AG09309 (cell line): ENCODE measurements around the gene CPNE7.

Experiments used
- DNase-seq: peaks from one replicate; pipeline ENCODE4 v3.0.0-alpha.2; 2010; ENCODE audit warnings: low read depth
- H3K4me3 ChIP-seq: 2 replicates; pipeline ENCODE4 v1.5.1; 2011; ENCODE audit warnings: mild to moderate bottlenecking, low read depth, low read length, moderate library complexity; ENCODE audit not compliant: control insufficient read depth
- CTCF ChIP-seq: IDR thresholded peaks from 2 replicates; pipeline ENCODE4 v1.5.1; 2011; ENCODE audit warnings: mild to moderate bottlenecking, low read depth, low read length, inconsistent platforms; ENCODE audit not compliant: insufficient read depth, control insufficient read depth; ENCODE audit errors: missing control alignments

The CPNE7 gene

GRCh38 chr16:89549007-89549700, 26.4 kb upstream of the CPNE7 start:
- DNase-seq, result no peak
- no peak overlapping the region for H3K4me3 ChIP-seq
- no peak for TF ChIP-seq CTCF

- H3K4me3 ChIP-seq, result no peak overlapping the region
- no peak for DNase-seq
- TF ChIP-seq CTCF, result no peak
Observed at GRCh38 chr16:89550421-89551007, 25.0 kb upstream of the CPNE7 start.

DNA sequence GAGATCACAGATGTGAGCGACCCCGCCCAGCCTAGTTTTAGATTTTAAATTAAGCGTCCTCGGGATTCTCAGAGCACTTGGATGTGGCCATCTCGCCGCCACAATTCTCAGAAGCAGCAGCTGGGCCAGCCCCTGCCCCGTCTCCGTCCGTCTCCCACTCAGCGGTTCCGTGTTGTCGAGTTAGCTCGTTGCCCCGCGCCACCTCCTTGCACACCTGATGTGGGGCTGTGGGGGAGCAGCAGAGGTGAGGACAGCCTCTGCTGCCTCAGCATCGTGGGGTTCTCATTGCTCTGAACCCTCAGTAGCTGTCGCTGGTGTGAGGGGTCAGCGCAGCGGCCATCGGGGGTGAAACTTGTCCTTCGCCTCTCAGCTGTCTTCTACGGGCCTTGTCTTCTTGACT, 23.2 kb upstream of the CPNE7 start:
- DNase-seq, result no peak
- no peak for TF ChIP-seq CTCF
- no peak overlapping the region for H3K4me3 ChIP-seq

GRCh38 chr16:89552913-89553312, 22.6 kb upstream of the CPNE7 start:
- TF ChIP-seq CTCF, result no peak
- DNase-seq, result no peak
- no peak overlapping the region for H3K4me3 ChIP-seq

DNA sequence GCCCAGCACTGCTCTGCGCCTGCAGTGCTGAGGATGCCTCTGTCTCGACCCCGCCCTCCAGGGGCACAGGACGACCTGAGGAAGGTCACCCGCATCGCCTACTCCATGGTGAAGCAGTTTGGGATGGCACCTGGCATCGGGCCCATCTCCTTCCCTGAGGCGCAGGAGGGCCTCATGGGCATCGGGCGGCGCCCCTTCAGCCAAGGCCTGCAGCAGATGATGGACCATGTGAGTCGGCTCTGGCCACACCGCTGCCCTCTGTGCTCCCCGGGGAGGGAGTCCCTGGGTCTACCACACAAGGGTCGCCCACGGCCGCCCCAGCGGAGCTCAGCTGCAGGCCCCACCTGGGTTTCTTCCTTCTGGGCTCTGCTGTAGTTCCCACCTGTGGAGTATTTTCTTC, 21.8 kb upstream of the CPNE7 start:
- no peak overlapping the region for H3K4me3 ChIP-seq
- no peak for DNase-seq
- TF ChIP-seq CTCF, result no peak

GRCh38 chr16:89554343-89554742, 21.2 kb upstream of the CPNE7 start:
- TF ChIP-seq CTCF, result no peak
- H3K4me3 ChIP-seq, result no peak overlapping the region
- DNase-seq, result no peak
